ENCODE results near the gene SSNA1.

The SSNA1 gene

GRCh38 chr9:137139468-137140150 is 48.9 kb upstream of the SSNA1 start (continued):
- no peak for TF ChIP-seq ZNF792 (tag by site-specific recombination; IDR thresholded peaks at IDR 0.05)
- TF ChIP-seq ZNF184 (tag by site-specific recombination; IDR thresholded peaks at IDR 0.05), result no peak
- no peak for TF ChIP-seq ZNF629 (tag by site-specific recombination; IDR thresholded peaks at IDR 0.05)
- no peak for TF ChIP-seq ZNF645 (tag by site-specific recombination; IDR thresholded peaks at IDR 0.05)
- no peak for TF ChIP-seq ZNF530 (tag by site-specific recombination; IDR thresholded peaks at IDR 0.05; ENCODE audit: low read depth)
- TF ChIP-seq ZNF280C (tag by site-specific recombination; IDR thresholded peaks at IDR 0.05), result no peak
- TF ChIP-seq ZNF366 (tag by site-specific recombination; conservative IDR thresholded peaks at IDR 0.05), result no peak
- no peak for TF ChIP-seq MYNN (tag by site-specific recombination; IDR thresholded peaks at IDR 0.05; ENCODE audit: borderline replicate concordance)
- TF ChIP-seq KLF16 (tag by site-specific recombination; IDR thresholded peaks at IDR 0.05), result no peak
- TF ChIP-seq GLIS2 (tag by site-specific recombination; IDR thresholded peaks at IDR 0.05), result no peak
- no peak for TF ChIP-seq KLF8 (tag by site-specific recombination; IDR thresholded peaks at IDR 0.05)
- no peak for TF ChIP-seq HOXA7 (CRISPR knock-in tag; IDR thresholded peaks at IDR 0.05; ENCODE audit: borderline replicate concordance)

GRCh38 chr9:137140151-137141012 is 48.1 kb upstream of the SSNA1 start:
- Histone ChIP-seq H3K4me1 (ENCODE audit: control insufficient read depth, insufficient read depth, low read length) (peaks cover 2% of the 10 kb centered on the region; the same call in 1 of the 2 replicates), H3K27ac (ENCODE audit: extremely low read depth, low read depth, low read length) (no peak overlapping the region), H3K9me3 (ENCODE audit: control insufficient read depth, insufficient read depth, low read depth, low read length) (no peaks in the 10 kb centered on the region), H3K4me3 (ENCODE audit: low read depth, low read length) (no peak overlapping the region), H3K36me3 (ENCODE audit: control insufficient read depth in 2 of 2, insufficient read depth in 1 of 2, low read length in 2 of 2) (no peaks in the 10 kb centered on the region)
- ChIA-PET POLR2A (interaction anchor here (0.5 to 4.0 kb wide), 7 partner anchors 10 to 167 kb away, joined by 3 to 26 read pairs (median 5); partner anchors contain the start of genes TPRN and TUBB4B), CTCF (interaction anchor here (0.6 to 0.8 kb wide), 2 partner anchors 25 to 574 kb away, joined by 3 read pairs; no protein-coding TSS in a partner anchor)
- no peak for TF ChIP-seq MYNN (tag by site-specific recombination; IDR thresholded peaks at IDR 0.05; ENCODE audit: borderline replicate concordance)
- TF ChIP-seq ZNF404 (tag by site-specific recombination; IDR thresholded peaks at IDR 0.05), result no peak
- no peak for TF ChIP-seq ZNF600 (tag by site-specific recombination; IDR thresholded peaks at IDR 0.05)
- peak; percentile 52; the same call in 1 of the 2 replicates for TF ChIP-seq EGR2 (tag by site-specific recombination; IDR thresholded peaks at IDR 0.05; ENCODE audit: low read depth)
- no peak for TF ChIP-seq ZEB2 (tag by site-specific recombination; IDR thresholded peaks at IDR 0.05)
- TF ChIP-seq BCL11B (tag by site-specific recombination; IDR thresholded peaks at IDR 0.05; ENCODE audit: low read depth), result no peak
- TF ChIP-seq ZNF747 (tag by site-specific recombination; IDR thresholded peaks at IDR 0.05), result no peak
- peak; percentile 68 for TF ChIP-seq REST (tag by site-specific recombination; IDR thresholded peaks at IDR 0.05)

All from HEK293 (cell line).